HG03025 (cell line): Measurements from ENCODE around the gene SCN1A.
"Not testable (repeated sequence)": the region's sequence is repeated elsewhere in the genome, so short reads cannot be mapped to it uniquely, and the experiment has no call there.

ENCODE experiments used
- ATAC-seq: cut with Tn5 transposase; IDR thresholded peaks from one replicate; pipeline ENCODE4 v1.9.1; 2021; ENCODE audit warnings: mild to moderate bottlenecking, moderate library complexity; ENCODE audit not compliant: unreplicated experiment, low FRiP score

Gene SCN1A

GRCh38 chr2:166137331-166137730 lies 9.5 kb upstream of the SCN1A start:
- no peak for ATAC-seq

- no peak for ATAC-seq
These were observed 8.0 kb upstream of the SCN1A start for GRCh38 chr2:166135849-166136258.

GRCh38 chr2:166135152-166135848 lies 7.5 kb upstream of the SCN1A start:
- no peak for ATAC-seq

GRCh38 chr2:166134252-166135151 lies 6.7 kb upstream of the SCN1A start:
- no peak for ATAC-seq

GRCh38 chr2:166133653-166134052 lies 5.8 kb upstream of the SCN1A start:
- no peak for ATAC-seq

GRCh38 chr2:166128156-166128505 lies 311 bp upstream of the SCN1A start:
- ATAC-seq: no peak

GRCh38 chr2:166126007-166126639 lies 1.7 kb downstream of the SCN1A start:
- no peak for ATAC-seq

- no peak for ATAC-seq
These were observed 2.3 kb downstream of the SCN1A start for GRCh38 chr2:166125557-166125956.

GRCh38 chr2:166118180-166118579 lies 9.6 kb downstream of the SCN1A start:
- no peak for ATAC-seq

GRCh38 chr2:166117491-166117890 lies 10.3 kb downstream of the SCN1A start:
- ATAC-seq: no peak

GRCh38 chr2:166115589-166115988 lies 12.2 kb downstream of the SCN1A start:
- ATAC-seq: peak; percentile 59

GRCh38 chr2:166112193-166112605 lies 15.6 kb downstream of the SCN1A start:
- ATAC-seq: no peak

GRCh38 chr2:166106431-166107015 lies 21.3 kb downstream of the SCN1A start:
- ATAC-seq: no peak

GRCh38 chr2:166104773-166105172 lies 23.0 kb downstream of the SCN1A start:
- no peak for ATAC-seq

GRCh38 chr2:166104084-166104483 lies 23.7 kb downstream of the SCN1A start:
- no peak for ATAC-seq

GRCh38 chr2:166103277-166103676 lies 24.5 kb downstream of the SCN1A start:
- not testable (repeated sequence) for ATAC-seq

GRCh38 chr2:166094325-166094724 lies 33.5 kb downstream of the SCN1A start:
- no peak for ATAC-seq

GRCh38 chr2:166092889-166093288 lies 34.9 kb downstream of the SCN1A start:
- ATAC-seq: no peak

- ATAC-seq: no peak
These were observed 36.4 kb downstream of the SCN1A start for GRCh38 chr2:166091439-166091838.

- no peak for ATAC-seq
These were observed 36.9 kb downstream of the SCN1A start for GRCh38 chr2:166090908-166091307.

GRCh38 chr2:166090346-166090745 lies 37.5 kb downstream of the SCN1A start:
- ATAC-seq: no peak
